ENCODE measurements around the gene GPR84.

GPR84 gene

DNA sequence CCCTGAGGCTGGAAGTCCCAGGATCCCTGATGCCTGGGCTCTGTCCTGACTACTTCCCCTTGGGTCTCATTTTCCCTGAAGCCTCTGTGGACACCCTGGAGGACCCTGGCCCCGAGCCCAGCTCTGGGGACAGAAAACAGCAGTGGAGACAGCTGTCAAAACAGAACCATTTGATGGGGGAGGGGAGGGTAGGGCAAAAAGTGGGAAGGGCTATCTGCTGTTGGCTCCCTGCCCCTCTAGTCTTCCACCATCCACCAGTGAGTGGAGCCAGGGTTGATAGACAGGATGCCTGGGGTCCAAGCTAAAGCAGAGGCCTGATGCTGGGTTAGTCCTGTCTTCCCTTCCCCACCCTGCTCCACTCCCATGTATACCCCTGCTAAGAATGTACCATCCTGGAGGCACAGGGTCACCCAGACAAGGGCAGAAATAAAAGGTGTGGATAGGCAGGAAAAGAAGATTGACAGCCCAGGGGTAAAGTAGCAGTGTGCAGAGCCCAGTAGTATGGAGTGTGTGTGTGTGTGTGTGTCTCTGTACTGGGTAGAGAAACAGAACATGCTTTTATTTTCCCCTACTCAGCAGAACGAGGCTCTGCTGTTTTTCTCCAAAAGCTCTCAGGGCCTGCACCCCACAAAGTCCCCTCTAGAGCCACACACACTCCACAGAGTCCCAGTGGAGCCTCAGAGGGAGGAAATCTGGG is 10.4 kb upstream of the GPR84 start:
- TF ChIP-seq, protein P1, sequence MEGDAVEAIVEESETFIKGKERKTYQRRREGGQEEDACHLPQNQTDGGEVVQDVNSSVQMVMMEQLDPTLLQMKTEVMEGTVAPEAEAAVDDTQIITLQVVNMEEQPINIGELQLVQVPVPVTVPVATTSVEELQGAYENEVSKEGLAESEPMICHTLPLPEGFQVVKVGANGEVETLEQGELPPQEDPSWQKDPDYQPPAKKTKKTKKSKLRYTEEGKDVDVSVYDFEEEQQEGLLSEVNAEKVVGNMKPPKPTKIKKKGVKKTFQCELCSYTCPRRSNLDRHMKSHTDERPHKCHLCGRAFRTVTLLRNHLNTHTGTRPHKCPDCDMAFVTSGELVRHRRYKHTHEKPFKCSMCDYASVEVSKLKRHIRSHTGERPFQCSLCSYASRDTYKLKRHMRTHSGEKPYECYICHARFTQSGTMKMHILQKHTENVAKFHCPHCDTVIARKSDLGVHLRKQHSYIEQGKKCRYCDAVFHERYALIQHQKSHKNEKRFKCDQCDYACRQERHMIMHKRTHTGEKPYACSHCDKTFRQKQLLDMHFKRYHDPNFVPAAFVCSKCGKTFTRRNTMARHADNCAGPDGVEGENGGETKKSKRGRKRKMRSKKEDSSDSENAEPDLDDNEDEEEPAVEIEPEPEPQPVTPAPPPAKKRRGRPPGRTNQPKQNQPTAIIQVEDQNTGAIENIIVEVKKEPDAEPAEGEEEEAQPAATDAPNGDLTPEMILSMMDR (IDR thresholded peaks at IDR 0.05; ENCODE audit: insufficient read depth, missing control alignments), result no peak
- no peak for FAIRE-seq
- no peak for DNase-seq (ENCODE audit: insufficient read length, low spot score)

- TF ChIP-seq, protein P1 (IDR thresholded peaks at IDR 0.05; ENCODE audit: insufficient read depth, missing control alignments), result no peak
- FAIRE-seq (no peak), DNase-seq (ENCODE audit: insufficient read length, low spot score) (no peak)
These were observed 9.6 kb upstream of the GPR84 start for GRCh38 chr12:54373649-54374561.

DNA sequence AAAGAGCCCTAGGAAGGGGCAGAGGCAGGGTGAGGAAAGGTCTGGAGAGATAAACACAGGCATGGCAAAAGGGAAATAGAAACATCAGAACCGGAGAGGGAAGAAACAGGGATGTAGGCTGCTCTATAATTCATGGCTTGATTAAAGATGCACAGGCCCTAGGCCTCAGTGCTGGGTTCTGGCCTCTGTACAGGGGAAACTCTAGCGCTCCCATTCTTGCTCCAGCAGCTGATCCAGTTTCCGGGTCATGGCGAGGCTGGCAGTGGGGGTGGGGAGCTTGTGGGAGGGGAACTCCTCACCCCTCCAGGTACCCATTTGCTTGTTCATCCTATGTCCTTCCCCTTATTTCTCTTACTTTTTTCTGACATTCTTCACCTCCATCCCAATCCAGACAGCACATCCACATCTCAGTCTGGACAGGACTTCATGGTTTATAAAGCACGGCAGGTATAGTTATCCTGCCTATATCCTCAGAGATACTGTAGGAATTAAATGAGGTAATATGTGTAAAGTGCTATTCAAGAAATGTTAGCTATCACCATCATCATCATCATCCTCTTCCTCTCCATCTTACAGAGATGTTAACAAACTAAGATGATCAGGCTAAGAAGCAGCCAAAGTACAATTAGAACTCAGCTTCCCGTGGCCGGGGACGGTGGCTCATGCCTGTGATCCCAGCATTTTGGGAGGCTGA is 8.0 kb upstream of the GPR84 start:
- TF ChIP-seq, protein P1 (IDR thresholded peaks at IDR 0.05; ENCODE audit: insufficient read depth, missing control alignments), result no peak
- FAIRE-seq, result no peak
- no peak for DNase-seq (ENCODE audit: insufficient read length, low spot score)

DNA sequence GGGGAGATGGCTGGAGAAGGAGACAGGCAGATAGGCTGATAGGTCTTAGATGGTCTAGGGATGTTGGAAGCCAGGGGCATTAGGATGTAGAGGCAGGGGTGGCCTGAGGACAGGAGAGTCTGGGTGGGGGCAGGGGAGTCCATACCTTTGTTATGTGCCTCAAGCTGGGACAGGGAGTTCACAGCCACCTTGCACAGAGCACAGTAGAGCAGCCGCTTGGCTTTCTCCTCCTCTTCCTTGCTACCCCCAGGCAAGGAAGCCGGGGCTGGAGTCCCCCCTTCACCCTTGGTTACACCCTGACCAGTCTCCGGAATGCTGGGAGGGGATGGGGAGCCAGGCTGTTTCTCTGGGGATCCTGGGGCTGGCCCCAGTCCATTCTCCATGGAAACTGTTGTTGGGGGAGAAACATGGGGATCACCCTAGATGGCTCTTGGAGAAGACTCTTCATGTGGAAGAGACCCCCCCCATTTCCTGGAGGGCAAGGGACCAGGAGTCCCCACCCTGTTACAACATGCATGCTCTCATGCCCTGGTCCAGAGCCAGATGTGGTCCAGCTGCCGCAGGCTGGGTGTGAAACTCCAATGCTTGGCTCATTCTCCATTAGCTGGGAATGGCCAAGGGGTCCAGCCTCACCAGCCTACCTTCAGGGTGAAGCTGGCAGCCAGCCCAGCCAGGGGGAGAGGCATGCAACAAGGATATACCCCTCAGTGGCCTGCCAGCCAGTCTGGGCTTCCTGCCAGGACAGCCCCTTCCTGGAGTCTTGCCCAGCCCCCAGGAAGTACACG is 7.2 kb upstream of the GPR84 start:
- TF ChIP-seq, protein P1 (IDR thresholded peaks at IDR 0.05; ENCODE audit: insufficient read depth, missing control alignments), result no peak
- DNase-seq (ENCODE audit: insufficient read length, low spot score) (no peak), FAIRE-seq (no peak)

- DNase-seq (ENCODE audit: insufficient read length, low spot score) (no peak), FAIRE-seq (no peak)
- TF ChIP-seq, protein P1 (IDR thresholded peaks at IDR 0.05; ENCODE audit: insufficient read depth, missing control alignments), result peak; percentile 74
These were observed 6.0 kb upstream of the GPR84 start for GRCh38 chr12:54370171-54370730.

DNA sequence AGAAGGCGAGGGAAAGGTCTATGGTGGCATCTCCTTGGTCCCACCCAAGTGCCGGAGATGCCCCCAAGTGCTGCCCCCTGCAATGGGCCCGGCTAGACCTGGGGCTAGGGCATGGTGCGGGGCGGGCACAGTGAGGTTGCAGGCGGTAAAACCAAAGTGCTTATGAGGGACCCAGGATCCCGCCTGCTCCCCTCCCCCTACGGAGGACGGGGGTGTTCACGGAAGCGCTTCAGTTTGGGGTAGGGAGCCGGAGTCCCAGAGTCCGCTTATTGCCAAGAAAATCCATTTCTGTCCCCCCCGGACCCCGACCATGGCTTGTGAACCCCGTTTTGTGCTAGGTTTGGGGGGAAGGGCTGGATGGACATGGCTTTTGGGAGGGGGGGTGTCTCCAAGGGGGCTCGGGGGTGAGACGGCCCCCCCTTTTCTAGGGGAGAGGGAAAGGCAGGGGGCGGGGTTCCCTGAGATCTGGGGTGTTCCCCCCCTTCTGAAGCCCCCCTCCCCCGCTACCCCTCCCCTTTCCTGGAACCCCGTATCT is 5.4 kb upstream of the GPR84 start:
- no peak for FAIRE-seq
- TF ChIP-seq, protein P1 (IDR thresholded peaks at IDR 0.05; ENCODE audit: insufficient read depth, missing control alignments), result no peak

More for the DNA sequence above, 5.4 kb upstream of the GPR84 start:
- no peak for DNase-seq (ENCODE audit: insufficient read length, low spot score)
